ENCODE results near the gene WDR91.

- no peak for TF ChIP-seq CTCF (conservative IDR thresholded peaks at IDR 0.05; ENCODE audit: low read depth, low read length)
- no peak for TF ChIP-seq EZH2 (IDR thresholded peaks at IDR 0.05; ENCODE audit: borderline replicate concordance, low read depth, low read length, poor library complexity, severe bottlenecking)
These were observed 58.9 kb downstream of the WDR91 start for GRCh38 chr7:135152442-135152841.

Measured in A673 (cell line).